GM18868 (cell line): Measurements from ENCODE around the gene PTPRJ.

Source experiments
- ATAC-seq: cut with Tn5 transposase; IDR thresholded peaks from one replicate; pipeline ENCODE4 v1.9.1; 2021; ENCODE audit warnings: mild to moderate bottlenecking, moderate library complexity; ENCODE audit not compliant: unreplicated experiment

The PTPRJ gene

GRCh38 chr11:48034926-48035871 lies 54.8 kb downstream of the PTPRJ start:
- ATAC-seq: no peak

- ATAC-seq: no peak
Measured at GRCh38 chr11:48036011-48036410, 55.7 kb downstream of the PTPRJ start.

GRCh38 chr11:48036466-48036865 lies 56.1 kb downstream of the PTPRJ start:
- no peak for ATAC-seq

GRCh38 chr11:48037709-48038468 lies 57.5 kb downstream of the PTPRJ start:
- ATAC-seq: no peak

GRCh38 chr11:48040830-48041444 lies 60.6 kb downstream of the PTPRJ start:
- ATAC-seq: no peak

- ATAC-seq: no peak
Measured at GRCh38 chr11:48041877-48042695, 61.7 kb downstream of the PTPRJ start.

GRCh38 chr11:48043111-48043990 lies 63.0 kb downstream of the PTPRJ start:
- peak; percentile 81 for ATAC-seq

- peak; percentile 30 for ATAC-seq
Measured at GRCh38 chr11:48043991-48044512, 63.7 kb downstream of the PTPRJ start.

- ATAC-seq: no peak
Measured at GRCh38 chr11:48044577-48044976, 64.2 kb downstream of the PTPRJ start.

- ATAC-seq: no peak
Measured at GRCh38 chr11:48045536-48045935, 65.2 kb downstream of the PTPRJ start.

- ATAC-seq: no peak
Measured at GRCh38 chr11:48047616-48048015, 67.3 kb downstream of the PTPRJ start.

GRCh38 chr11:48049036-48049435 lies 68.7 kb downstream of the PTPRJ start:
- no peak for ATAC-seq

- ATAC-seq: no peak
Measured at GRCh38 chr11:48050304-48050703, 69.9 kb downstream of the PTPRJ start.

GRCh38 chr11:48051217-48051830 lies 71.0 kb downstream of the PTPRJ start:
- no peak for ATAC-seq

GRCh38 chr11:48052183-48053044 lies 72.1 kb downstream of the PTPRJ start:
- no peak for ATAC-seq

- ATAC-seq: no peak
Measured at GRCh38 chr11:48054994-48055291, 74.6 kb downstream of the PTPRJ start.

- ATAC-seq: peak; percentile 66
Measured at GRCh38 chr11:48055292-48056132, 75.2 kb downstream of the PTPRJ start.
